K562 (cell line): ENCODE data around the gene CPA3. TPM values are rescaled to one million over a fixed set of nuclear protein-coding genes. Genes with fewer than 3 reads are reported as not detected.

Experiments used
- ATAC-seq: fragments of 200-7000 bp; cut with Tn5 transposase; 3 replicates; pipeline ENCODE4 v1.9.1; 2020; ENCODE audit warnings: moderate library complexity
- BruUV-seq: library from RNA; stranded (reverse); fragments of 400-500 nt; replicated peaks from 2 replicates; lab custom pipeline; 2021; lab: Mats Ljungman, UMichigan
- CTCF ChIA-PET: fragments of 300-600 bp; formaldehyde crosslinking; extraction: SDS; loops from one replicate; lab custom pipeline; 2021; ENCODE audit warnings: low intra/inter-chr PET ratio; lab: Yijun Ruan, JAX
- POLR2A ChIA-PET: fragments of 300-600, 350-650 bp; sonication (Branson Sonifier 250); formaldehyde crosslinking; extraction: SDS; loops from one replicate; lab custom pipeline; 2021; ENCODE audit warnings: antibody characterized with exemption, inconsistent platforms; lab: Yijun Ruan, JAX
- DNase-seq, 4 experiments: peaks; one replicate each; pipeline versions ENCODE4 v3.0.0 to v3.0.0-alpha.2; 2011 to 2018; ENCODE audit warnings: low spot score in 3 of 4, mixed read lengths in 3 of 4; ENCODE audit errors: extremely low read depth in 1 of 4
- FAIRE-seq: peaks from 2 replicates; lab custom pipeline; 2011; peaks lifted over from hg19 to GRCh38; lab: Jason Lieb, UNC
- H2AFZ ChIP-seq: 2 replicates; pipeline ENCODE4 v1.6.0; 2011; ENCODE audit warnings: low read depth, low read length, control low read depth, inconsistent platforms
- H3K27ac ChIP-seq: fragments of 200-600 bp; 3 replicates; pipeline ENCODE4 v1.8.0; 2011; ENCODE audit warnings: low read depth, mild to moderate bottlenecking, control low read depth, inconsistent platforms, low read length, moderate library complexity, mixed read lengths; ENCODE audit errors: extremely low read depth
- H3K27me3 ChIP-seq, 2 experiments: fragments of 300-600 bp in 1 of 2; 2 replicates in 1 of 2; 3 replicates in 1 of 2; pipeline versions ENCODE4 v1.6.0 to v1.8.0; 2011; ENCODE audit warnings: inconsistent platforms in 2 of 2, low read length in 2 of 2, mild to moderate bottlenecking in 1 of 2, mixed read lengths in 1 of 2, moderate library complexity in 1 of 2; ENCODE audit not compliant: control insufficient read depth in 2 of 2, insufficient read depth in 2 of 2
- H3K36me3 ChIP-seq: fragments of 300-600 bp; 3 replicates; pipeline ENCODE4 v1.8.0; 2011; ENCODE audit warnings: mild to moderate bottlenecking, low read length, inconsistent platforms; ENCODE audit not compliant: control insufficient read depth, insufficient read depth
- H3K4me1 ChIP-seq, 2 experiments: fragments of 200-600 bp in 1 of 2; replicated peaks in 1 of 2; 2 replicates in 1 of 2; 3 replicates in 1 of 2; pipeline versions ENCODE4 v1.5.1 to v1.8.0; 2011; ENCODE audit warnings: inconsistent platforms in 2 of 2, low read length in 2 of 2, mild to moderate bottlenecking in 1 of 2, mixed read lengths in 1 of 2, moderate library complexity in 1 of 2; ENCODE audit not compliant: control insufficient read depth in 2 of 2, insufficient read depth in 2 of 2
- H3K4me2 ChIP-seq: 2 replicates; pipeline ENCODE4 v1.6.1; 2011; ENCODE audit warnings: low read length, control low read depth, inconsistent platforms, mixed read lengths; ENCODE audit not compliant: insufficient read depth
- H3K4me3 ChIP-seq: fragments of 200-600 bp; sonication (generic), shearing (Covaris generic); 2 replicates; pipeline ENCODE4 v1.5.1; 2016; ENCODE audit warnings: control low read depth, inconsistent platforms
- H3K79me2 ChIP-seq: fragments of 200-600 bp; 3 replicates; pipeline ENCODE4 v1.8.0; 2011; ENCODE audit warnings: low read length, inconsistent platforms; ENCODE audit not compliant: control insufficient read depth, insufficient read depth
- H3K9ac ChIP-seq, 2 experiments: 2 replicates each; pipeline versions ENCODE4 v1.6.0 to v1.6.1; 2011; ENCODE audit warnings: low read depth in 2 of 2, low read length in 2 of 2, control low read depth in 1 of 2, inconsistent platforms in 1 of 2, mild to moderate bottlenecking in 1 of 2, mixed read lengths in 1 of 2; ENCODE audit not compliant: insufficient read depth in 1 of 2
- H3K9me1 ChIP-seq: one replicate; pipeline ENCODE4 v1.6.0; 2011; ENCODE audit warnings: inconsistent platforms, mild to moderate bottlenecking, low read length, moderate library complexity; ENCODE audit not compliant: control insufficient read depth, insufficient read depth
- H3K9me3 ChIP-seq: replicated peaks from 2 replicates; pipeline ENCODE4 v1.5.1; 2011; ENCODE audit warnings: low read depth, low read length, inconsistent platforms; ENCODE audit not compliant: control insufficient read depth, insufficient read depth
- H4K20me1 ChIP-seq: replicated peaks from 2 replicates; pipeline ENCODE4 v1.6.1; 2011; ENCODE audit warnings: low read length, inconsistent platforms, mixed read lengths; ENCODE audit not compliant: control insufficient read depth, insufficient read depth
- HIVEP1 ChIP-seq: fragments of 250-450 bp; sonication (Bioruptor Pico); IDR thresholded peaks from 2 replicates; pipeline ENCODE4 v1.4.0; 2020; ENCODE audit warnings: mild to moderate bottlenecking
- LCOR ChIP-seq: sonication (generic); formaldehyde crosslinking; IDR thresholded peaks from 2 replicates; pipeline ENCODE4 v1.8.0; 2022; ENCODE audit warnings: mild to moderate bottlenecking, missing genetic modification reagents
- MTA3 ChIP-seq: fragments of 450-650 bp; formaldehyde crosslinking; IDR thresholded peaks from 2 replicates; pipeline ENCODE4 v1.6.1; 2017; ENCODE audit warnings: mild to moderate bottlenecking, borderline replicate concordance
- MTF1 ChIP-seq: fragments of 250-450 bp; sonication (Bioruptor Pico); IDR thresholded peaks from 2 replicates; pipeline ENCODE4 v1.9.0; 2021; ENCODE audit warnings: moderate library complexity, mild to moderate bottlenecking, inconsistent platforms, borderline replicate concordance
- NBN ChIP-seq: fragments of 450-650 bp; IDR thresholded peaks from 2 replicates; pipeline ENCODE4 v1.6.1; 2016; ENCODE audit warnings: low read depth, mild to moderate bottlenecking
- NFATC3 ChIP-seq: fragments of 450-650 bp; IDR thresholded peaks from 2 replicates; pipeline ENCODE4 v1.6.1; 2017; ENCODE audit warnings: mild to moderate bottlenecking
- SAFB2 ChIP-seq: fragments of 200-400 bp; formaldehyde crosslinking; IDR thresholded peaks from 2 replicates; pipeline ENCODE4 v1.6.1; 2018; ENCODE audit warnings: borderline replicate concordance, low read length, low read depth, moderate library complexity; ENCODE audit not compliant: severe bottlenecking
- SMAD1 ChIP-seq: fragments of 150-350 bp; IDR thresholded peaks from 2 replicates; pipeline ENCODE4 v1.6.1; 2014; ENCODE audit warnings: low read length, low read depth; ENCODE audit not compliant: partially characterized antibody
- ZFX ChIP-seq: sonication (generic); formaldehyde crosslinking; IDR thresholded peaks from 2 replicates; pipeline ENCODE4 v1.8.0; 2022; ENCODE audit warnings: mild to moderate bottlenecking, missing genetic modification reagents, moderate library complexity
- ZNF780A ChIP-seq: fragments of 250-450 bp; sonication (Bioruptor Pico); IDR thresholded peaks from 2 replicates; pipeline ENCODE4 v1.5.0; 2021; ENCODE audit warnings: mild to moderate bottlenecking
- in situ Hi-C: fragments of 300-500 bp; cut with MboI; formaldehyde crosslinking; loops from 4 replicates; pipeline ENCODE4 v1.15.0; 2018; ENCODE audit warnings: inconsistent platforms, mixed read lengths
- intact Hi-C: fragments of 100-400 bp; cut with micrococcal nuclease; formaldehyde crosslinking; loops from 2 replicates; pipeline ENCODE4 v1.14.2; 2022
- polyA plus RNA-seq, 8 experiments: library from polyadenylated mRNA; depleted of rRNA in 4 of 8; stranded (reverse) in 5 of 8; unstranded in 3 of 8; fragments of >200 nt; fragmentation: Nextera tagmentation in 2 of 8; fragmentation: Illumina TruSeq in 1 of 8; extraction: Ambion mirVana in 2 of 8; extraction: Trizol in 1 of 8; gene quantifications; 2 replicates each; pipeline versions ENCODE4 v1.2.1 to v1.2.3, GENCODE V29; 2011 to 2014; ENCODE audit warnings: inconsistent platforms in 1 of 8, missing spikeins in 1 of 8
- total RNA-seq, 7 experiments: library from RNA; depleted of rRNA in 6 of 7; stranded (reverse); fragments of >200 nt in 6 of 7; fragmentation: Illumina TruSeq in 2 of 7; extraction: Trizol in 2 of 7; gene quantifications; 2 replicates each; pipeline versions ENCODE4 v1.2.1 to v1.2.3, GENCODE V29; 2011 to 2021; ENCODE audit warnings: low replicate concordance in 1 of 7
- TF ChIP-seq, protein P1 (sequence below): fragments of 450-650 bp; conservative IDR thresholded peaks from 2 replicates; pipeline ENCODE4 v1.6.1; 2016; ENCODE audit warnings: missing genetic modification characterization, low read depth, mild to moderate bottlenecking, missing compliant biosample characterization, moderate library complexity
- TF ChIP-seq, protein P2 (sequence below): sonication (generic); formaldehyde crosslinking; IDR thresholded peaks from 2 replicates; pipeline ENCODE4 v1.8.0; 2022; ENCODE audit warnings: mild to moderate bottlenecking, low read depth, missing genetic modification reagents
- TF ChIP-seq, protein P3 (sequence below): fragments of 450-650 bp; IDR thresholded peaks from 2 replicates; pipeline ENCODE4 v1.6.1; 2018; ENCODE audit not compliant: partially characterized antibody
- TF ChIP-seq, protein P4 (sequence below): fragments of 450-650 bp; IDR thresholded peaks from 2 replicates; pipeline ENCODE4 v1.6.1; 2016; ENCODE audit warnings: antibody characterized with exemption

The CPA3 gene
- total and polyA plus RNA-seq, 9 of the 15 experiments (the other 6 are each of a cell fraction or from before 2014, with no cell fraction given), result not detected

DNA sequence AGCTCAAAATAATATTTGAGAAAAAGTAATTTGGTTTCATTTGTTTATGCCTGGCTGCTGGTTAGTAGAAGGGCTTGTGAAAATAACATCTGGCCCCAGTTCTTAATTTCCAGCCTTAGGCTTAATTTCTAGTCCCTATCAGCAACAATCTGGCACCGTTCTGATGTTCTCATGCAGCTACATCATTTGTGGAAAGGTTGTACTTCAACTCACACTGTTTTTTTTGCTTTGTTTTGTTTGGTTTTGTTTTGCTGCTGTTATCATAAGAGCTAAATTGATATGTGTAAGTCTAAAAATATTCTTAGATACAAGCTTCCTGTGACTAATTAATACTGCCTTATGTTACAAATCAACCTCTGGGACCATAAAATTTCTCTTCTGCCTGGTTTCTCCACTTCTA lies 8.9 kb downstream of the CPA3 start (continued):
- no peak for TF ChIP-seq NFATC3
- TF ChIP-seq LCOR, result no peak
- TF ChIP-seq SMAD1, result no peak
- no peak for TF ChIP-seq MTF1 (CRISPR knock-in tag)
- TF ChIP-seq, protein P1, sequence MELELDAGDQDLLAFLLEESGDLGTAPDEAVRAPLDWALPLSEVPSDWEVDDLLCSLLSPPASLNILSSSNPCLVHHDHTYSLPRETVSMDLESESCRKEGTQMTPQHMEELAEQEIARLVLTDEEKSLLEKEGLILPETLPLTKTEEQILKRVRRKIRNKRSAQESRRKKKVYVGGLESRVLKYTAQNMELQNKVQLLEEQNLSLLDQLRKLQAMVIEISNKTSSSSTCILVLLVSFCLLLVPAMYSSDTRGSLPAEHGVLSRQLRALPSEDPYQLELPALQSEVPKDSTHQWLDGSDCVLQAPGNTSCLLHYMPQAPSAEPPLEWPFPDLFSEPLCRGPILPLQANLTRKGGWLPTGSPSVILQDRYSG (tag), result no peak
- TF ChIP-seq ZNF780A (CRISPR knock-in tag), result no peak
- TF ChIP-seq ZFX, result no peak
- TF ChIP-seq MTA3, result no peak
- no peak for TF ChIP-seq HIVEP1 (CRISPR knock-in tag)
- TF ChIP-seq NBN, result no peak
- TF ChIP-seq, protein P2, sequence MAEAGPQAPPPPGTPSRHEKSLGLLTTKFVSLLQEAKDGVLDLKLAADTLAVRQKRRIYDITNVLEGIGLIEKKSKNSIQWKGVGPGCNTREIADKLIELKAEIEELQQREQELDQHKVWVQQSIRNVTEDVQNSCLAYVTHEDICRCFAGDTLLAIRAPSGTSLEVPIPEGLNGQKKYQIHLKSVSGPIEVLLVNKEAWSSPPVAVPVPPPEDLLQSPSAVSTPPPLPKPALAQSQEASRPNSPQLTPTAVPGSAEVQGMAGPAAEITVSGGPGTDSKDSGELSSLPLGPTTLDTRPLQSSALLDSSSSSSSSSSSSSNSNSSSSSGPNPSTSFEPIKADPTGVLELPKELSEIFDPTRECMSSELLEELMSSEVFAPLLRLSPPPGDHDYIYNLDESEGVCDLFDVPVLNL (CRISPR knock-in tag), result no peak

DNA sequence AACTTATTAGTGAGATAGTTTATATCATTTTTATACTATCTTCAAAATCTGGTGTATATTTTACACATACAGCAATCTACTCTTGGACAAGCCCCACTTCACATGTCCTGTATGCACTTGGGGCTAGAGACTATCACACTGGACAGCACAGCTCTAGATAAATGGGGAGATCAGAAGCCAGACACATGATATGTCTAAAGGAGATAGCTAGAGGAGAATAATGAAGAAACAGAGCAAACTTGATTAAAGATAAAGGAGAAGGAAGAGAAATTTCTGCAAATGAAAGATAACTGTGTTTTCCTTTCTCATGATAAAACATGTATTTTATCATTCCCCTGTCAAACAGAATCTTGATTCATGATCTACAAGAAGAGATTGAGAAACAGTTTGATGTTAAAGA lies 13.0 kb downstream of the CPA3 start:
- TF ChIP-seq, protein P3, sequence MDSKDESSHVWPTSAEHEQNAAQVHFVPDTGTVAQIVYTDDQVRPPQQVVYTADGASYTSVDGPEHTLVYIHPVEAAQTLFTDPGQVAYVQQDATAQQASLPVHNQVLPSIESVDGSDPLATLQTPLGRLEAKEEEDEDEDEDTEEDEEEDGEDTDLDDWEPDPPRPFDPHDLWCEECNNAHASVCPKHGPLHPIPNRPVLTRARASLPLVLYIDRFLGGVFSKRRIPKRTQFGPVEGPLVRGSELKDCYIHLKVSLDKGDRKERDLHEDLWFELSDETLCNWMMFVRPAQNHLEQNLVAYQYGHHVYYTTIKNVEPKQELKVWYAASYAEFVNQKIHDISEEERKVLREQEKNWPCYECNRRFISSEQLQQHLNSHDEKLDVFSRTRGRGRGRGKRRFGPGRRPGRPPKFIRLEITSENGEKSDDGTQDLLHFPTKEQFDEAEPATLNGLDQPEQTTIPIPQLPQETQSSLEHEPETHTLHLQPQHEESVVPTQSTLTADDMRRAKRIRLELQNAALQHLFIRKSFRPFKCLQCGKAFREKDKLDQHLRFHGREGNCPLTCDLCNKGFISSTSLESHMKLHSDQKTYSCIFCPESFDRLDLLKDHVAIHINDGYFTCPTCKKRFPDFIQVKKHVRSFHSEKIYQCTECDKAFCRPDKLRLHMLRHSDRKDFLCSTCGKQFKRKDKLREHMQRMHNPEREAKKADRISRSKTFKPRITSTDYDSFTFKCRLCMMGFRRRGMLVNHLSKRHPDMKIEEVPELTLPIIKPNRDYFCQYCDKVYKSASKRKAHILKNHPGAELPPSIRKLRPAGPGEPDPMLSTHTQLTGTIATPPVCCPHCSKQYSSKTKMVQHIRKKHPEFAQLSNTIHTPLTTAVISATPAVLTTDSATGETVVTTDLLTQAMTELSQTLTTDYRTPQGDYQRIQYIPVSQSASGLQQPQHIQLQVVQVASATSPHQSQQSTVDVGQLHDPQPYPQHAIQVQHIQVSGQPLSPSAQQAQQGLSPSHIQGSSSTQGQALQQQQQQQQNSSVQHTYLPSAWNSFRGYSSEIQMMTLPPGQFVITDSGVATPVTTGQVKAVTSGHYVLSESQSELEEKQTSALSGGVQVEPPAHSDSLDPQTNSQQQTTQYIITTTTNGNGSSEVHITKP, result no peak
- TF ChIP-seq, protein P4, sequence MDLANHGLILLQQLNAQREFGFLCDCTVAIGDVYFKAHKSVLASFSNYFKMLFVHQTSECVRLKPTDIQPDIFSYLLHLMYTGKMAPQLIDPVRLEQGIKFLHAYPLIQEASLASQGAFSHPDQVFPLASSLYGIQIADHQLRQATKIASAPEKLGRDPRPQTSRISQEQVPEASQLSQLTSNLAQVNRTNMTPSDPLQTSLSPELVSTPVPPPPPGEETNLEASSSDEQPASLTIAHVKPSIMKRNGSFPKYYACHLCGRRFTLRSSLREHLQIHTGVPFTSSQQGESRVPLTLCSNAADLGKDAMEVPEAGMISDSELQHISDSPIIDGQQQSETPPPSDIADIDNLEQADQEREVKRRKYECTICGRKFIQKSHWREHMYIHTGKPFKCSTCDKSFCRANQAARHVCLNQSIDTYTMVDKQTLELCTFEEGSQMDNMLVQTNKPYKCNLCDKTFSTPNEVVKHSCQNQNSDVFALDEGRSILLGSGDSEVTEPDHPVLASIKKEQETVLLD, result no peak
- TF ChIP-seq SAFB2, result no peak
- intact Hi-C loops, result no loop called here
- Histone ChIP-seq H3K27me3 (no peaks in the 10 kb centered on the region), H3K9me3 (no peaks in the 10 kb centered on the region), H3K79me2 (no peaks in the 10 kb centered on the region), H3K4me3 (no peak overlapping the region), H3K4me1 (no peaks in the 10 kb centered on the region), H3K9ac (no peak overlapping the region), H3K27ac (no peak overlapping the region), H2AFZ (no peak overlapping the region), H3K4me2 (no peak overlapping the region), H3K36me3 (no peaks in the 10 kb centered on the region), H3K9me1 (no peaks in the 10 kb centered on the region), H4K20me1 (no peaks in the 10 kb centered on the region)
- DNase-seq (no peak), FAIRE-seq (no peak), ATAC-seq (no peak)
- BruUV-seq, result no TSS peak
- ChIA-PET POLR2A (no interaction called here), CTCF (no interaction called here)
- in situ Hi-C loops, result no loop called here
